Measurements from ENCODE around the gene SUSD3. TPM values are rescaled to one million over a fixed set of nuclear protein-coding genes. Genes with fewer than 3 reads are reported as not detected.

The SUSD3 gene
- total and polyA plus RNA-seq, 2 of the 4 experiments (the other 2 are of a cell fraction), result 0.54 to 1.5 TPM

DNA sequence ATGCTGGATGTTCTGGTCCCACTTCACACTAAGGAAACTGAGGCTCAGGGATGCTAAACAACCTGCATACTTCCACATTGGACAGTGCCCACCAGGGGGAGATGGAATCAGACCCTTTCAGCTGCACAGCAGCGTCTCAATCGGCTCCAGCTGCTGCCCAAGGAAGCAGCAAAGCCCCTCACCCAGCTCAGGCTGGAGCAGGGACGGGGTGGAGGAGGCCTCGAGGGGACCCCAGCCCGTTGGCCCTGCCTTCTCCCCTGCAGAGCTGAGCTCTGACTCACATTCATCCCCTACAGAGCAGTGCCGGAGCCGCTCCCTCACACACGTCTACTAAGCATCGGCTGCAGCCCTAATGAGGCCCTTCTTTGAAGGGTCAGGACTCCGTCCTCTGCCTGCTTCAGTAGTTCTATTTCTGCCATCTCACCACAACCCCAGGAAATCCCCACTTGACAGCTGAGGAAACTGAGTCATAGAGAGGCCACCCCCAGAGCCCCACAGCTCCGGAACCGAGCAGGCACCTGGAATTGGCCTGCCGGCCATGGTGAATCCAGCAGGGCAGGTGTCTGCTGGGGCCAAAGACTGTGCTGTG lies 21.5 kb upstream of the SUSD3 start:
- no peak for ATAC-seq (ENCODE audit: low read depth)
- H3K4me1 ChIP-seq (ENCODE audit: control insufficient read depth, insufficient read depth, low read length), result no peaks in the 10 kb centered on the region
- 100% methylated on average over 1 of the region's 13 CpGs; no CpG with 5 or more reads in 1 of the 2 experiments for WGBS, 2 experiments (ENCODE audit: extremely low coverage in 2 of 2, insufficient read length in 1 of 2)
- H4K91ac ChIP-seq (ENCODE audit: insufficient read depth, low read depth, low read length), result no peak overlapping the region
- BruUV-seq (replicated peaks), result no TSS peak
- no peak overlapping the region for H3K14ac ChIP-seq (replicated peaks; ENCODE audit: low read depth, low read length)
- H3K9ac ChIP-seq (ENCODE audit: low read depth, low read length), result no peak overlapping the region
- no peak overlapping the region for H2BK20ac ChIP-seq (ENCODE audit: low read depth, low read length)
- H3K56ac ChIP-seq (ENCODE audit: extremely low read depth, insufficient read depth, low read length), result no peak overlapping the region
- no peak overlapping the region for H3K27ac ChIP-seq (ENCODE audit: insufficient read depth, low read length)
- no peak overlapping the region for H4K8ac ChIP-seq (ENCODE audit: low read depth in 2 of 2, low read length in 2 of 2)
- intact Hi-C loops (cut with micrococcal nuclease) (no loop called here), in situ Hi-C loops (cut with MboI; ENCODE audit: low sequenced_read_pairs) (no loop called here), dilution Hi-C loops (cut with HindIII; ENCODE audit: low sequenced_read_pairs, unreplicated experiment) (no loop called here)
- no peak overlapping the region for H3K4me3 ChIP-seq (ENCODE audit: insufficient read depth, low read depth, low read length)
- H3K79me1 ChIP-seq (ENCODE audit: low read depth in 1 of 2, low read length in 2 of 2), result no peaks in the 10 kb centered on the region
- H2BK5ac ChIP-seq (ENCODE audit: low read depth, low read length, poor library complexity, severe bottlenecking), result no peak overlapping the region
- H2AK9ac ChIP-seq (replicated peaks; ENCODE audit: low read depth, low read length, poor library complexity), result no peak overlapping the region
- H2BK120ac ChIP-seq (ENCODE audit: low read depth, low read length), result no peak overlapping the region
- H3K36me3 ChIP-seq (ENCODE audit: control insufficient read depth, insufficient read depth, low read length), result no peaks in the 10 kb centered on the region
- no peaks in the 10 kb centered on the region for H3K9me1 ChIP-seq (ENCODE audit: insufficient read depth, low read length)
- no peak overlapping the region for H3K4ac ChIP-seq (ENCODE audit: low read depth, low read length)
- no peak for DNase-seq
- no peak overlapping the region for H3K18ac ChIP-seq (ENCODE audit: low read depth, low read length)
- no peak overlapping the region for H2AFZ ChIP-seq (replicated peaks; ENCODE audit: low read length, poor library complexity)
- TF ChIP-seq, protein P1, sequence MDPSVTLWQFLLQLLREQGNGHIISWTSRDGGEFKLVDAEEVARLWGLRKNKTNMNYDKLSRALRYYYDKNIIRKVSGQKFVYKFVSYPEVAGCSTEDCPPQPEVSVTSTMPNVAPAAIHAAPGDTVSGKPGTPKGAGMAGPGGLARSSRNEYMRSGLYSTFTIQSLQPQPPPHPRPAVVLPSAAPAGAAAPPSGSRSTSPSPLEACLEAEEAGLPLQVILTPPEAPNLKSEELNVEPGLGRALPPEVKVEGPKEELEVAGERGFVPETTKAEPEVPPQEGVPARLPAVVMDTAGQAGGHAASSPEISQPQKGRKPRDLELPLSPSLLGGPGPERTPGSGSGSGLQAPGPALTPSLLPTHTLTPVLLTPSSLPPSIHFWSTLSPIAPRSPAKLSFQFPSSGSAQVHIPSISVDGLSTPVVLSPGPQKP (IDR thresholded peaks at IDR 0.05; ENCODE audit: borderline replicate concordance, low read depth, low read length), result no peak
- TF ChIP-seq POLR2A (IDR thresholded peaks at IDR 0.05; ENCODE audit: low read depth, low read length), result no peak
- TF ChIP-seq CEBPB (IDR thresholded peaks at IDR 0.05; ENCODE audit: low read depth, low read length), result no peak
- TF ChIP-seq, protein P2, sequence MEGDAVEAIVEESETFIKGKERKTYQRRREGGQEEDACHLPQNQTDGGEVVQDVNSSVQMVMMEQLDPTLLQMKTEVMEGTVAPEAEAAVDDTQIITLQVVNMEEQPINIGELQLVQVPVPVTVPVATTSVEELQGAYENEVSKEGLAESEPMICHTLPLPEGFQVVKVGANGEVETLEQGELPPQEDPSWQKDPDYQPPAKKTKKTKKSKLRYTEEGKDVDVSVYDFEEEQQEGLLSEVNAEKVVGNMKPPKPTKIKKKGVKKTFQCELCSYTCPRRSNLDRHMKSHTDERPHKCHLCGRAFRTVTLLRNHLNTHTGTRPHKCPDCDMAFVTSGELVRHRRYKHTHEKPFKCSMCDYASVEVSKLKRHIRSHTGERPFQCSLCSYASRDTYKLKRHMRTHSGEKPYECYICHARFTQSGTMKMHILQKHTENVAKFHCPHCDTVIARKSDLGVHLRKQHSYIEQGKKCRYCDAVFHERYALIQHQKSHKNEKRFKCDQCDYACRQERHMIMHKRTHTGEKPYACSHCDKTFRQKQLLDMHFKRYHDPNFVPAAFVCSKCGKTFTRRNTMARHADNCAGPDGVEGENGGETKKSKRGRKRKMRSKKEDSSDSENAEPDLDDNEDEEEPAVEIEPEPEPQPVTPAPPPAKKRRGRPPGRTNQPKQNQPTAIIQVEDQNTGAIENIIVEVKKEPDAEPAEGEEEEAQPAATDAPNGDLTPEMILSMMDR (conservative IDR thresholded peaks at IDR 0.05; ENCODE audit: low read depth, low read length), result no peak
- no peak for TF ChIP-seq BHLHE40 (IDR thresholded peaks at IDR 0.05; ENCODE audit: low read depth, low read length)
- TF ChIP-seq RCOR1 (IDR thresholded peaks at IDR 0.05; ENCODE audit: insufficient replicate concordance, low read length), result no peak
- TF ChIP-seq SMC3 (IDR thresholded peaks at IDR 0.05; ENCODE audit: low read depth, low read length), result no peak
- TF ChIP-seq MAFK (IDR thresholded peaks at IDR 0.05; ENCODE audit: low read depth, low read length), result no peak
- POLR2A ChIA-PET (ENCODE audit: unreplicated experiment), result no interaction called here
- no peak overlapping the region for H3K4me2 ChIP-seq (ENCODE audit: low read depth, low read length)
- peaks cover 21% of the 10 kb centered on the region for H3K27me3 ChIP-seq (ENCODE audit: control insufficient read depth, insufficient read depth, low read length)
- no peak overlapping the region for H4K5ac ChIP-seq (ENCODE audit: low read depth, low read length)
- H4K20me1 ChIP-seq (ENCODE audit: insufficient read depth, low read length), result no peaks in the 10 kb centered on the region
- no peak overlapping the region for H2AK5ac ChIP-seq (ENCODE audit: low read depth, low read length)
- H3K9me3 ChIP-seq (ENCODE audit: control insufficient read depth, insufficient read depth, low read length), result peaks cover 2% of the 10 kb centered on the region; the same call in 1 of the 2 replicates
- CTCF ChIA-PET, result interaction anchor here (0.7 to 1.0 kb wide), 2 partner anchors 9 to 11 kb away, joined by 3 read pairs; no protein-coding TSS in a partner anchor
- H3K23ac ChIP-seq (ENCODE audit: low read depth, low read length), result no peak overlapping the region
- no peak overlapping the region for H2BK15ac ChIP-seq (ENCODE audit: low read depth, low read length)
